ENCODE results near the gene CD93.

Gene CD93

GRCh38 chr20:23081263-23081819, 4.8 kb downstream of the CD93 start:
- Histone ChIP-seq H3K27ac (ENCODE audit: low read length, poor library complexity, severe bottlenecking) (no peak overlapping the region), H4K8ac (ENCODE audit: low read length) (no peak overlapping the region), H3K4me1 (ENCODE audit: control insufficient read depth, insufficient read depth, low read depth, low read length) (peaks cover 1% of the 10 kb centered on the region), H3K18ac (ENCODE audit: low read depth in 1 of 2, low read length in 2 of 2) (no peak overlapping the region), H2BK5ac (ENCODE audit: low read depth, low read length, poor library complexity, severe bottlenecking) (no peak overlapping the region), H3K23ac (ENCODE audit: low read length in 2 of 2) (no peak overlapping the region), H3K4me3 (ENCODE audit: insufficient read depth in 1 of 2, low read depth in 1 of 2, low read length in 2 of 2) (no peak overlapping the region), H3K4ac (ENCODE audit: low read depth in 1 of 2, low read length in 2 of 2) (no peak overlapping the region), H3K27me3 (ENCODE audit: control insufficient read depth in 1 of 2, insufficient read depth in 1 of 2, low read length in 2 of 2) (peaks cover 3 to 14% of the 10 kb centered on the region in 2 experiments), H3K9ac (ENCODE audit: low read length) (no peak overlapping the region), H4K91ac (ENCODE audit: low read length) (no peak overlapping the region), H3K14ac (ENCODE audit: low read length in 2 of 2) (no peak overlapping the region), H3K36me3 (ENCODE audit: control insufficient read depth in 1 of 2, insufficient read depth in 2 of 2, low read depth in 1 of 2, low read length in 2 of 2) (no peaks in the 10 kb centered on the region), H3K79me1 (replicated peaks; ENCODE audit: low read length, poor library complexity, severe bottlenecking) (no peaks in the 10 kb centered on the region), H3K4me2 (ENCODE audit: low read length, poor library complexity, severe bottlenecking) (no peak overlapping the region), H2AFZ (ENCODE audit: low read depth, low read length) (no peak overlapping the region), H2BK120ac (ENCODE audit: low read depth, low read length) (no peak overlapping the region), H2AK5ac (ENCODE audit: low read length, severe bottlenecking) (no peak overlapping the region), H2BK12ac (ENCODE audit: low read length in 2 of 2) (no peak overlapping the region), H3K9me3 (ENCODE audit: control insufficient read depth, low read length) (no peaks in the 10 kb centered on the region), H2BK15ac (ENCODE audit: low read depth, poor library complexity, severe bottlenecking) (no peak overlapping the region)
- no peak for DNase-seq
- 87% methylated on average over 9 of the region's 9 CpGs for WGBS

DNA sequence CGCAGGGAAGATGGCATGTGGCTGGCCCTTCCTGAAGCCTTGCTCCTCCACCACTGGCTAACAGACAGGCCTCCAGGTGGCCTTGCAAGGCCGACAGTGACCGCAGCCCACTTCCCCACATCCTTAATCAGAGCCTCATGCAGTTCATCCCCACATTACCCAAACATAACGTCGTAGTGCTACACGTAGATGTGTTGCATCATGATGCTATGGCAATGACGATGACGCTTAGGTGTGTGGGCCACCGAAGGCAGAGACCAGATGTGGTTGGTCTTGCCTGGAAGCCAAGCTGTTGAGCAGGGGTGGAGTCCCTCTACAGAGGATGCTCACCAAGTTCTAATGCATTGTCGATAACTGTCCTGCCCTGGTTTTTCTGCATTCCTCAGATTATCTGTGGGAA, 5.6 kb downstream of the CD93 start:
- Histone ChIP-seq H4K91ac (ENCODE audit: low read length) (peak overlapping the region; percentile 34), H3K4me1 (ENCODE audit: control insufficient read depth, insufficient read depth, low read depth, low read length) (no peaks in the 10 kb centered on the region), H2BK15ac (ENCODE audit: low read depth, poor library complexity, severe bottlenecking) (no peak overlapping the region), H3K14ac (ENCODE audit: low read length in 2 of 2) (no peak overlapping the region), H2BK5ac (ENCODE audit: low read depth, low read length, poor library complexity, severe bottlenecking) (no peak overlapping the region), H2AFZ (ENCODE audit: low read depth, low read length) (no peak overlapping the region), H3K36me3 (ENCODE audit: control insufficient read depth in 1 of 2, insufficient read depth in 2 of 2, low read depth in 1 of 2, low read length in 2 of 2) (no peaks in the 10 kb centered on the region), H3K9me3 (ENCODE audit: control insufficient read depth, low read length) (no peaks in the 10 kb centered on the region), H3K23ac (ENCODE audit: low read length in 2 of 2) (no peak overlapping the region), H2BK12ac (ENCODE audit: low read length in 2 of 2) (no peak overlapping the region), H2BK120ac (ENCODE audit: low read depth, low read length) (no peak overlapping the region), H3K27me3 (ENCODE audit: control insufficient read depth in 1 of 2, insufficient read depth in 1 of 2, low read length in 2 of 2) (peaks cover 3 to 14% of the 10 kb centered on the region in 2 experiments), H3K9ac (ENCODE audit: low read length) (no peak overlapping the region), H4K8ac (ENCODE audit: low read length) (no peak overlapping the region), H3K4ac (ENCODE audit: low read depth in 1 of 2, low read length in 2 of 2) (no peak overlapping the region), H3K4me3 (ENCODE audit: insufficient read depth in 1 of 2, low read depth in 1 of 2, low read length in 2 of 2) (no peak overlapping the region), H3K4me2 (ENCODE audit: low read length, poor library complexity, severe bottlenecking) (no peak overlapping the region), H3K27ac (ENCODE audit: low read length, poor library complexity, severe bottlenecking) (no peak overlapping the region), H3K79me1 (replicated peaks; ENCODE audit: low read length, poor library complexity, severe bottlenecking) (no peaks in the 10 kb centered on the region), H2AK5ac (ENCODE audit: low read length, severe bottlenecking) (no peak overlapping the region), H3K18ac (ENCODE audit: low read depth in 1 of 2, low read length in 2 of 2) (no peak overlapping the region)
- DNase-seq = no peak
- WGBS = 92% methylated on average over 10 of the region's 10 CpGs

DNA sequence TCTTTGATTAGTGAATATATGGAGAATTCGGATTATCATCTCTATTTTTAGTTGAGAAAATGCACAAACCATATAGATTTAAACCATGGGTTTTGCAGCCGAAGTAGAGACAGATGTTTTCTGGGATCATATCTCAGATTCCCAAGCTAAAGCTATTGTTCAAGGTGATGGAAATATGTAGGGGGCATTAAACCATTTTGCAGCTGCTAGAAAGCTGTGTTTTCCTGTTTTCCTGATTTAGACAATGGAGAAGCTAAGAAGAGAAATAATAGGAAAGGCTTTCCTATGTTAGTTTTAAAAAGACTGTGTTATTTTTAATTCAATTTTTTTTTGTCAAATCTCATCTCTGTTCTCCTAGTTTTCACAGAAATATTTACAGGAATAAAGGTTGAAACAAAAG, 6.2 kb downstream of the CD93 start:
- no peak overlapping the region for H2BK12ac ChIP-seq (ENCODE audit: low read length in 2 of 2)

GRCh38 chr20:23079016-23079351, 7.1 kb downstream of the CD93 start:
- H3K9ac ChIP-seq (ENCODE audit: low read length) = no peak overlapping the region
- H2AK5ac ChIP-seq (ENCODE audit: low read length, severe bottlenecking) = no peak overlapping the region
- WGBS = 30% methylated on average over 4 of the region's 6 CpGs
- no peaks in the 10 kb centered on the region for H3K4me1 ChIP-seq (ENCODE audit: control insufficient read depth, insufficient read depth, low read depth, low read length)
- no peak overlapping the region for H3K18ac ChIP-seq (ENCODE audit: low read depth in 1 of 2, low read length in 2 of 2)
- H2BK12ac ChIP-seq (ENCODE audit: low read length in 2 of 2) = no peak overlapping the region
- H3K27me3 ChIP-seq (ENCODE audit: control insufficient read depth in 1 of 2, insufficient read depth in 1 of 2, low read length in 2 of 2) = peaks cover 3 to 14% of the 10 kb centered on the region in 2 experiments
- H4K91ac ChIP-seq (ENCODE audit: low read length) = no peak overlapping the region
- H3K23ac ChIP-seq (ENCODE audit: low read length in 2 of 2) = no peak overlapping the region
- no peak overlapping the region for H2AFZ ChIP-seq (ENCODE audit: low read depth, low read length)
- no peak overlapping the region for H3K14ac ChIP-seq (ENCODE audit: low read length in 2 of 2)
- no peak overlapping the region for H3K4me3 ChIP-seq (ENCODE audit: insufficient read depth in 1 of 2, low read depth in 1 of 2, low read length in 2 of 2)
- H3K9me3 ChIP-seq (ENCODE audit: control insufficient read depth, low read length) = no peaks in the 10 kb centered on the region
- H2BK120ac ChIP-seq (ENCODE audit: low read depth, low read length) = no peak overlapping the region
- DNase-seq = no peak
- H3K79me1 ChIP-seq (replicated peaks; ENCODE audit: low read length, poor library complexity, severe bottlenecking) = no peaks in the 10 kb centered on the region
- H2BK5ac ChIP-seq (ENCODE audit: low read depth, low read length, poor library complexity, severe bottlenecking) = no peak overlapping the region
- H3K4me2 ChIP-seq (ENCODE audit: low read length, poor library complexity, severe bottlenecking) = no peak overlapping the region
- H3K36me3 ChIP-seq (ENCODE audit: control insufficient read depth in 1 of 2, insufficient read depth in 2 of 2, low read depth in 1 of 2, low read length in 2 of 2) = no peaks in the 10 kb centered on the region
- H3K4ac ChIP-seq (ENCODE audit: low read depth in 1 of 2, low read length in 2 of 2) = no peak overlapping the region
- no peak overlapping the region for H2BK15ac ChIP-seq (ENCODE audit: low read depth, poor library complexity, severe bottlenecking)
- H3K27ac ChIP-seq (ENCODE audit: low read length, poor library complexity, severe bottlenecking) = no peak overlapping the region
- no peak overlapping the region for H4K8ac ChIP-seq (ENCODE audit: low read length)

More for the DNA sequence above, 6.2 kb downstream of the CD93 start:
- no peak overlapping the region for H2BK15ac ChIP-seq (ENCODE audit: low read depth, poor library complexity, severe bottlenecking)
- WGBS = 78% methylated on average over 2 of the region's 2 CpGs
- no peak overlapping the region for H3K27ac ChIP-seq (ENCODE audit: low read length, poor library complexity, severe bottlenecking)
- H4K91ac ChIP-seq (ENCODE audit: low read length) = no peak overlapping the region
- H3K9me3 ChIP-seq (ENCODE audit: control insufficient read depth, low read length) = no peaks in the 10 kb centered on the region
- no peak overlapping the region for H3K9ac ChIP-seq (ENCODE audit: low read length)
- no peak overlapping the region for H2BK120ac ChIP-seq (ENCODE audit: low read depth, low read length)
- no peak overlapping the region for H3K23ac ChIP-seq (ENCODE audit: low read length in 2 of 2)
- H3K18ac ChIP-seq (ENCODE audit: low read depth in 1 of 2, low read length in 2 of 2) = no peak overlapping the region
- H3K4me2 ChIP-seq (ENCODE audit: low read length, poor library complexity, severe bottlenecking) = no peak overlapping the region
- H2BK5ac ChIP-seq (ENCODE audit: low read depth, low read length, poor library complexity, severe bottlenecking) = no peak overlapping the region
- no peaks in the 10 kb centered on the region for H3K36me3 ChIP-seq (ENCODE audit: control insufficient read depth in 1 of 2, insufficient read depth in 2 of 2, low read depth in 1 of 2, low read length in 2 of 2)
- H3K27me3 ChIP-seq (ENCODE audit: control insufficient read depth in 1 of 2, insufficient read depth in 1 of 2, low read length in 2 of 2) = peaks cover 3 to 14% of the 10 kb centered on the region in 2 experiments
- no peaks in the 10 kb centered on the region for H3K79me1 ChIP-seq (replicated peaks; ENCODE audit: low read length, poor library complexity, severe bottlenecking)
- H2AK5ac ChIP-seq (ENCODE audit: low read length, severe bottlenecking) = no peak overlapping the region
- no peaks in the 10 kb centered on the region for H3K4me1 ChIP-seq (ENCODE audit: control insufficient read depth, insufficient read depth, low read depth, low read length)
- H3K4me3 ChIP-seq (ENCODE audit: insufficient read depth in 1 of 2, low read depth in 1 of 2, low read length in 2 of 2) = no peak overlapping the region
- H3K14ac ChIP-seq (ENCODE audit: low read length in 2 of 2) = no peak overlapping the region
- H4K8ac ChIP-seq (ENCODE audit: low read length) = no peak overlapping the region
- DNase-seq = no peak
- H3K4ac ChIP-seq (ENCODE audit: low read depth in 1 of 2, low read length in 2 of 2) = no peak overlapping the region
- H2AFZ ChIP-seq (ENCODE audit: low read depth, low read length) = no peak overlapping the region

All from mesenchymal stem cell (in vitro differentiated cells and primary cell).